Thoracic aorta (tissue), 2 donors: ENCODE data around the gene HERC6. TPM values are rescaled to one million over a fixed set of nuclear protein-coding genes. Genes with fewer than 3 reads are reported as not detected.
"Not testable (repeated sequence)": the region's sequence is repeated elsewhere in the genome, so short reads cannot be mapped to it uniquely, and the experiment has no call there.

Source experiments
- ATAC-seq: fragments of 150-250 bp; one replicate; pipeline ENCODE4 v1.8.0; 2017; ENCODE audit warnings: low read depth; ENCODE audit not compliant: insufficient number of reproducible peaks, low FRiP score
- DNase-seq: peaks from one replicate; pipeline ENCODE4 v3.0.0-alpha.2; 2020; ENCODE audit warnings: low spot score
- H3K27ac ChIP-seq, 2 donors: fragments of 200-600 bp; sonication (generic); 1 replicate in 1 of 2; 2 replicates in 1 of 2; pipeline ENCODE4 v1.5.1; 2016; ENCODE audit warnings: mild to moderate bottlenecking in 2 of 2, moderate library complexity in 2 of 2
- H3K27me3 ChIP-seq: fragments of 200-600 bp; sonication (generic); replicated peaks from 2 replicates; pipeline ENCODE4 v1.6.0; 2016; ENCODE audit warnings: mild to moderate bottlenecking; ENCODE audit not compliant: insufficient read depth
- H3K36me3 ChIP-seq: fragments of 200-600 bp; sonication (generic); one replicate; pipeline ENCODE4 v1.5.1; 2016
- H3K4me1 ChIP-seq, 2 donors: fragments of 200-600 bp; sonication (generic); 1 replicate in 1 of 2; 2 replicates in 1 of 2; pipeline versions ENCODE4 v1.5.1 to v1.6.0; 2016; ENCODE audit warnings: low read depth in 2 of 2, mild to moderate bottlenecking in 1 of 2; ENCODE audit not compliant: control insufficient read depth in 1 of 2
- H3K4me3 ChIP-seq: fragments of 200-600 bp; sonication (generic); 2 replicates; pipeline ENCODE4 v1.5.1; 2016; ENCODE audit warnings: mild to moderate bottlenecking
- H3K9me3 ChIP-seq: fragments of 200-600 bp; sonication (generic); 2 replicates; pipeline ENCODE4 v1.5.1; 2016
- total RNA-seq, 2 donors: library from RNA; depleted of rRNA; stranded (reverse); fragments of >200 nt; gene quantifications; one replicate each; pipeline versions ENCODE4 v1.1.0 to v1.2.3, GENCODE V29; 2016
- TF ChIP-seq, protein P1 (sequence below): fragments of 200-600 bp; sonication (generic); IDR thresholded peaks from one replicate; pipeline ENCODE4 v1.5.1; 2019; ENCODE audit warnings: antibody characterized with exemption

Gene HERC6
- total RNA-seq, 2 donors from 2014 or later, result 7.8 to 12.9 TPM

DNA sequence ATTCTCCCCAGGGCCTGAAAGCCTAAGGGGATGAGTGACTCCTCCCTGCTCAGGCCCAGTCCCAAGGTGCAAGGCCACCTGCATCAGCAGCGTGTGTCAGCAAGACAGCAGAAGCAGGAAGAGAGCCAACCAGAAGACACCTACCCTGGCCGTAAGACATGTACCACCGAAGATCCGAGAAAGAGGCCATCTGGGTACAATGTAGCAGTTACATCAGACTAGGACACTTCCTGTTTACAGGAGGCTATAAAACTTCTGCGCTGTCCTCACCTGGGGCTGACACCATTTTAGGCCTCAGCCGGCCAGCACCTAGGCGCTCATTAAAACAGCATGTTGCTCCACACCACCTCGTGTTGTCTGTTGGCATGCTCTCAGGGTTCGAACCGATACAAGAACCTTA, 19.1 kb upstream of the HERC6 start:
- Histone ChIP-seq H3K4me1 (no peaks in the 10 kb centered on the region), H3K9me3 (peaks cover 4% of the 10 kb centered on the region), H3K36me3 (no peaks in the 10 kb centered on the region), H3K4me3 (no peak overlapping the region), H3K27ac (no peak overlapping the region), H3K27me3 (no peaks in the 10 kb centered on the region)
- DNase-seq (no peak), ATAC-seq (no peak)
- TF ChIP-seq, protein P1, sequence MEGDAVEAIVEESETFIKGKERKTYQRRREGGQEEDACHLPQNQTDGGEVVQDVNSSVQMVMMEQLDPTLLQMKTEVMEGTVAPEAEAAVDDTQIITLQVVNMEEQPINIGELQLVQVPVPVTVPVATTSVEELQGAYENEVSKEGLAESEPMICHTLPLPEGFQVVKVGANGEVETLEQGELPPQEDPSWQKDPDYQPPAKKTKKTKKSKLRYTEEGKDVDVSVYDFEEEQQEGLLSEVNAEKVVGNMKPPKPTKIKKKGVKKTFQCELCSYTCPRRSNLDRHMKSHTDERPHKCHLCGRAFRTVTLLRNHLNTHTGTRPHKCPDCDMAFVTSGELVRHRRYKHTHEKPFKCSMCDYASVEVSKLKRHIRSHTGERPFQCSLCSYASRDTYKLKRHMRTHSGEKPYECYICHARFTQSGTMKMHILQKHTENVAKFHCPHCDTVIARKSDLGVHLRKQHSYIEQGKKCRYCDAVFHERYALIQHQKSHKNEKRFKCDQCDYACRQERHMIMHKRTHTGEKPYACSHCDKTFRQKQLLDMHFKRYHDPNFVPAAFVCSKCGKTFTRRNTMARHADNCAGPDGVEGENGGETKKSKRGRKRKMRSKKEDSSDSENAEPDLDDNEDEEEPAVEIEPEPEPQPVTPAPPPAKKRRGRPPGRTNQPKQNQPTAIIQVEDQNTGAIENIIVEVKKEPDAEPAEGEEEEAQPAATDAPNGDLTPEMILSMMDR, result no peak

- H3K36me3 ChIP-seq, result no peaks in the 10 kb centered on the region
- no peak for DNase-seq
- H3K4me3 ChIP-seq, result no peak overlapping the region
- H3K27ac ChIP-seq, result no peak overlapping the region
- peaks cover 4% of the 10 kb centered on the region for H3K9me3 ChIP-seq
- TF ChIP-seq, protein P1, result no peak
- no peak for ATAC-seq
- no peaks in the 10 kb centered on the region for H3K27me3 ChIP-seq
- no peaks in the 10 kb centered on the region for H3K4me1 ChIP-seq
Observed at GRCh38 chr4:88360256-88360655, 18.4 kb upstream of the HERC6 start.

DNA sequence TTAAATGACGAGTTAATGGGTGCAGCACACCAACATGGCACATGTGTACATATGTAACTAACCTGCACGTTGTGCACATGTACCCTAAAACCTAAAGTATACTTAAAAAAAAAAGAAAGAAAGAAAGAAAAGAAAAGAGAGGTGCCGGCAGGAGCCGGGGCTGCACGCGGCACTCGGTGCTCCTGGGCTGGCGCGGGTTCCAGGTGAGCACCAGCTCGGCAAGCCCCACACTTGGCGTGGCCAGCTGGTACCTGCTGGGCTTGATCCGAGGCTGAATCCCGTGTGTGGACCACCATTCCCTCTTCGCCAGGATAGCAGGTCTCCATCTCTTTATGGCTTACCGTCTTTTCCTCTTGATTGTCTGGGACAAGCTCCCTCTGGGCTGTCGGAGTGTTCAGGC, 17.9 kb upstream of the HERC6 start:
- DNase-seq, result no peak
- H3K27ac ChIP-seq, result no peak overlapping the region
- peaks cover 4% of the 10 kb centered on the region for H3K9me3 ChIP-seq
- H3K27me3 ChIP-seq, result no peaks in the 10 kb centered on the region
- ATAC-seq, result no peak
- no peaks in the 10 kb centered on the region for H3K36me3 ChIP-seq
- H3K4me1 ChIP-seq, result no peaks in the 10 kb centered on the region
- TF ChIP-seq, protein P1, result no peak
- H3K4me3 ChIP-seq, result no peak overlapping the region

DNA sequence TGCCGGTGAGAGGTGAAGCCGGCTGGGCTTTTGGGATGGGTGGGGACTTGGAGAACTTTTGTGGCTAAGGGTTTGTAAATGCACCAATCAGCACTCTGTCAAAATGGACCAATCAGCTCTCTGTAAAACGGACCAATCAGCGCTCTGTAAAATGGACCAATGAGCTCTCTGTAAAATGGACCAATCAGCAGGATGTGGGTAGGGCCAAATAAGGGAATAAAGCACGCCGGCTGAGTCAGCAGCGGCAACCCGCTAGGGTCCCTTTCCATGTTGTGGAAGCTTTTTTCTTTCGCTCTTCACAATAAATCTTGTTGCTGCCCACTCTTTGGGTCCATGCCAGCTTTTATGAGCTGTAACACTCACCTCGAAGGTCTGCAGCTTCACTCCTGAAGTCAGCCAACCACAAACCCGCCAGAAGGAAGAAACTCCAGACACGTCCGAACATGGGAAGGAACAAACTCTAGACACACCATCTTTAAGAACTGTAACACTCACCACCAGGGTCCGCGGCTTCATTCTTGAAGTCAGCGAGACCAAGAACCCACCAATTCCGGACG, 17.4 kb upstream of the HERC6 start:
- H3K27me3 ChIP-seq, H3K36me3 ChIP-seq, H3K4me3 ChIP-seq, ATAC-seq, H3K4me1 ChIP-seq, H3K27ac ChIP-seq, H3K9me3 ChIP-seq, DNase-seq: not testable (repeated sequence)

- Histone ChIP-seq H3K27me3 (no peaks in the 10 kb centered on the region), H3K27ac (no peak overlapping the region), H3K36me3 (no peaks in the 10 kb centered on the region), H3K4me3 (no peak overlapping the region), H3K4me1 (no peaks in the 10 kb centered on the region), H3K9me3 (peaks cover 4% of the 10 kb centered on the region)
- no peak for DNase-seq
- TF ChIP-seq, protein P1, result no peak
- ATAC-seq, result no peak
Observed at GRCh38 chr4:88366460-88366859, 12.2 kb upstream of the HERC6 start.

- no peaks in the 10 kb centered on the region for H3K4me1 ChIP-seq
- ATAC-seq (no peak), DNase-seq (no peak)
- no peak overlapping the region for H3K27ac ChIP-seq
- TF ChIP-seq, protein P1, result no peak
- peaks cover 4% of the 10 kb centered on the region for H3K9me3 ChIP-seq
- H3K4me3 ChIP-seq, result no peak overlapping the region
- H3K27me3 ChIP-seq, result no peaks in the 10 kb centered on the region
- no peaks in the 10 kb centered on the region for H3K36me3 ChIP-seq
Observed at GRCh38 chr4:88367826-88368225, 10.8 kb upstream of the HERC6 start.
